Measurements from ENCODE around the gene ANKH.
"Not testable (repeated sequence)": the region's sequence is repeated elsewhere in the genome, so short reads cannot be mapped to it uniquely, and the experiment has no call there.

ANKH gene

DNA sequence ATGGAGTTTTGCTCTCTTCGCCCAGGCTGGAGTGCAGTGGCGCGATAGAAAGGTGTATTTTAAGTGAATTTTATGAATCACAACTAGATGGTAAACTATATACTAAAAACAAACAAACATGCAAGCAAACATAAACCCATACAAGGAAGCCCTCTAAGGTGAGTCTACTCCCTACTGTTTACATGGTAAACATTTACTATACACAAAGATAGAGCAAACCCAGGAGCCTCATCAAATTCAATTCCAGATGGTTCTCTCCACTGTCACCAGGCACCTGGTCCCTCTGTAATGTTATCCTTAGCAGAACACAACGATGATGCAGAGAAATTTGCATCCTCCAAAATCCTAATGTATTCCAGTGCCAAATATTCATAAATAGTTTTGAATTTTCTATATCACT is 17.9 kb downstream of the ANKH start:
- DNase-seq = no peak

DNA sequence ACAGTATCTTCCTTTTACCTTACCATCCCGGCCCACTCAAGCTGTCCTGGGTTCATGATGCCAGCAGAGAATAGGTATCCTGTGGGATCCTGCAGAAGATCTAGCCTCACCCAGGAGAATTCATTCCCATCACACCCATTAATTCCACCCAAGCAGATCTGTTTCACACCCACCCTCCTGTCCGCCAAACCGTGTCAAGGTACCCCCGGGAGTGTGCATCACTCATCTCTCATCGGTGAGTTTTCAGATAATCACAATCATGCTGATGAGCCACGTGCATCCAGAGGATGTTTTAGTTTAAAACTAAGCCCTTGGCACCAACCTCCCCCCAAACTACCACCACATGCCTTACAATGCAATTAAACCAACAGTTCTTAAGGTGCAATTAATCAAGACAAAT is 18.8 kb downstream of the ANKH start:
- no peak for DNase-seq

DNA sequence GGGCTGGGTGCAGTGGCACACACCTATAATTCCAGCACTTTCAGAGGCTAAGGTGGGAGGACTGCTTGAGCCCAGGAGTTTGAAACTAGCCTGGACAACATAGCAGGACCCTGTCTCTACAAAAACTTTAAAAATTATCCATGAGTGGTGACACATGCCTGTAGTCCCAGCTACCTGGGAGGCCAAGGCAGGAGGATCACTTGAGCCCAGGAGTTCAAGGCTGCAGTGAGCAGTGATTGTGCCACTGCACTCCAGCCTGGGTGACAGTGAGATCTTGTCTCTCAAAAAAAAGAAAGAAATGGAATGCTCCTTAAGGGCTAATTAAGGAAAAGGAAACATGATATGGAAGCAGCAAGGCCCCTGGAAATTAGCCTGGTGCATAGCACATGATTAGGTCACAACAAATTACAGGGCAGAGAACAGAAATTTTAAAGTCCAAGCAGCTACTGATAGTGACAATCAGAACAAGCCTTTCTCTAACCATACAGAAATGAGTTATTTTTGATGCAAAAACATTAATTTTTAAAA is 19.5 kb downstream of the ANKH start:
- no peak for DNase-seq

DNA sequence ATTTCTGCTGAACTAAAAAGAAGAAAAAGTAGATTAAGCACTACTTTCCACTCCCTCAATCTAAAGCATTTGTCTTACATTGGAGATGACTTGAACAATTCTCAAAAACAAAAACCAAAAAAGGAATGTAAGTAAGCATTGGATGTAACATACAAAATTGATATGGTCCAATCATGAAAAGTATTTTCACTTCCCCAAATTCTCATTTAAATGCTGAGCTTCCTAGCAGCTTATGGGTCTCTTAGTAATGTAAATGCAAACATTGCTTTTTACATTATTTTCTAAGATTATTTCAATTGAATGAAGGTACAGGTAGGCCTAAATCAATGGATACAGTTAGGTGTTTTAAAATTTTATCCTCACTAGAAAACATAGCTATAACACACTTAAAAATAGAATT is 20.0 kb downstream of the ANKH start:
- DNase-seq = no peak

DNA sequence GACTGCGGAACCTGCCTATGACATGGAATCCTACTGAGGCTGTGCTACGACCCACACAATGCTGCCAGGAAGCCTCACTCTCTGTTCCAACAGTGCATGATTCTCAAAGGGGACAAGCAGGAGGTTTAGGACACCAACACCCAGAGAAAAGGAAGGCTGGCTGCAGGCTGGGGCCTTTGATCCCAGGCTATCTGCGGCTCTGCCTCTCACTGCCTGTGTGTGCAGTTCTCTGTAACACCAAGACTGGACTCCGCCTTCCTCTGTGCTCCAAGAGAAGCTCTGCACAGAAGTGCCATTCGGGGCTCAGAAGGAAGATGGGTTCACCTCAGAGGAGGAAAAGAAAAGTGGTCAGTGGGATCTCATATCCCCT is 20.5 kb downstream of the ANKH start:
- DNase-seq = no peak

DNA sequence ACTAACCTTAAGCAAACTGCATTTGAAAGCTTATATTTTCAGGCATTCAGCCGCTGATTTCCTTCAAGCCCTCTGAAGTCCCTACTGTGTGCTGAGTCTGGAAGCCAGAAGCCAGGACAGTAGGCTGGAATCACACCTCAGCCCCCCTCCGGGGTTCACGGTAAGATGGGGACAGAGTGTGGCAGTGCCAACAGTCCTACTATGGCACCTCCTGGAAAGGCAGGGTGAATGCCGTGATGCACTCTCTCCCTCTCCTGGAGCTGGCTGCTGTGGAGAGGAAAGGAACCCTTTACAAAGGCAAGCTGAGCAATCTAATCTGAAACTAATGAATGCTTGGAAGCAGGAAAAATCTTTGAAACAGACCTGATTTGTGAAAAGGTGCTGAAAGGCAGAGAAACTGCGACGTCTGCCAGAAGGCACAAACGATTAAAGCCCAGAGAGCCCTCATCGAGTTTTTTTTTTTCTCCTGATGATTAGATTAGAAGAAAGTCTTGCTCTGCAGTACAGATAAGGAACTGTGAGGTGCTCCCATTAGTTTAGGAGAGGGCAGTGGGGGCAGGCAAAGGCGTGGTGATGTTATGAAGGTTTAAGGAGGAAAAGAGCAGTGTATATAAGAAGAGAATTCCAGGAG is 21.0 kb downstream of the ANKH start:
- DNase-seq = no peak

DNA sequence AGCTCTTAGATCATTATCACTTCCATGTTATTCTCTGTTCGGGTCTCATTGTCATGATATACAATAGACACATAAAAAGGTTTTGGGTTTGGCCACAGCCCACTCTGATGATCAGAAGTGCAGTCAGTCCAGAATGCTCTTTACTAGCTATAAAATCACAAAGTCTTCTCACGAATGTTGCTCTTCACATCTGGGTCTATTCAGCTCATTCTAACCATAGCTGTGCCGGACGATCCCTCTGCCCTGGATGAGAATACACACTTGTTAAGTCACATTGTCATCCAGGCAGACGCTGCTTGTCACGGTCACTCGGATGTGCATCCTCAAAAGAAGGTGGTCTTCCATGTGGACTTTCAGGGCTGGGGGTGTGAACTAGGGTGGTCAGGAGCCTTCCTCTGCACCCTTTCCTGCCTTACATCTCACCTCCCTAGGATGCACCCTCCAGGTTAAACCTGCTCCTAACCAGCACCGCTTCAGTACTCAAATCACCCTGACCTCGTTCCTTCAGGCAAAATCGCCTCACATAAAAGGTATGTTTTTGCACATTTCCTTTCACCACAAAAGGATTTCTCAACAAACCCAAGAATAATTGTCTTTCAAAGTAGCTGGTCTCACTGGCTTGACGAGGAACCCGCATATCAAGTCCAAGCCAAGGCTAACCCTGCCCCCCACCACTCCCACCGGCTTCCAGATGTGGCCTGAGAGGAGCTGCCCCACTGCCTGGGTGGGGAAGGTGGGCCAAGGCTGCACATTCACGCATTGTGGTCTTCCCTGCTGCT is 21.9 kb downstream of the ANKH start:
- no peak for DNase-seq

DNA sequence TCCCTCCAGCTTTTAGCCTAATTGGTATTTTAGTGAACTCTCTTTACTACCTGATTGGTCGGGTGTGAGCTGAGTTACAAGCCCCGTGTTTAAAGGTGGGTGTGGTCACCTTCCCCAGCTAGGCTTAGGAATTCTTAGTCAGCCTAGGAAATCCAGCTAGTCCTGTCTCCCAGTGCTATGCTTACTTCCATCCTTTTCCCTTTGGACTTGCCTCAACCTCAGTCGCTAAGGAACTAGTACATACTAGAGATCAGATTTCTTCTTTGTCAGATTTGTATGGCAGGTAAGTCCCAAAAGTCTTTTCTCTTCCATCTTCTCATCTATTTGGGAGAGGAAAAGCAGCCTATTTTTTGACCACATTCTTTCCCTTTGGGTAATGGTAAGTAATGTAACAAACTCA is 22.6 kb downstream of the ANKH start:
- DNase-seq = not testable (repeated sequence)

DNA sequence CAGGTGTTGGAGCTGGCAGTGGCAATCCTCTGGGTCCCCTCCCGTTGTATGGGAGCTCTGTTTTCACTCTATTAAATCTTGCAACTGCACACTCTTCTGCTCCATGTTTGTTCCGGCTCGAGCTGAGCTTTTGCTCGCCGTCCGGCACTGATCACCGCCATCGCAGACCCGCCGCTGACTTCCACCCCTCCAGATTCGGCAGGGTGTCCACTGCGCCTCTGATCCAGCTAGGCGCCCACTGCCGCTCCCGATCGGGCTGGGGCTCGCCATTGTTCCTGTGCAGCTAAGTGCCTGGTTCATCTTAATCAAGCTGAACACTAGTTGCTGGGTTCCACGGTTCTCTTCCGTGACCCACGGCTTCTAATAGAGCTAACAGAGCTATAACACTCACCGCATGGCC is 23.2 kb downstream of the ANKH start:
- no peak for DNase-seq

DNA sequence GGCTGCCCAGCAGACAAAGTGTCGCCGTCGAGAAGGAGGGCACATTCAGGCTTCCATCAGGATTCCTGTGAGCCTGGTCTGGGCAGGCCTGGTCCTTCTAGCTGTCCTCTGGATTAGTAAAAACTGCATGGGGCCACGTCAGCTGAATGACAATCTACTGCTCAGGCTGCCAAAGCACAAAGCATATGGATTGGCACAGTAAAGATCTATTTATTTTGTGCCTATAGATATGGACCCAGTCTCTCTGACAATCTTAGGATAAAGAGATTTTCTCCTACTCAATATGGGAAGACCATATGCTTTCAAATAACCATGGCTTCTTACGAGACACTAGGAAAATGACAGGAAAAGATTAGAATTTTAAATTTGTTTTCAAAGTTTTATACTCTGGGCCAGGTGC is 24.1 kb downstream of the ANKH start:
- no peak for DNase-seq

DNA sequence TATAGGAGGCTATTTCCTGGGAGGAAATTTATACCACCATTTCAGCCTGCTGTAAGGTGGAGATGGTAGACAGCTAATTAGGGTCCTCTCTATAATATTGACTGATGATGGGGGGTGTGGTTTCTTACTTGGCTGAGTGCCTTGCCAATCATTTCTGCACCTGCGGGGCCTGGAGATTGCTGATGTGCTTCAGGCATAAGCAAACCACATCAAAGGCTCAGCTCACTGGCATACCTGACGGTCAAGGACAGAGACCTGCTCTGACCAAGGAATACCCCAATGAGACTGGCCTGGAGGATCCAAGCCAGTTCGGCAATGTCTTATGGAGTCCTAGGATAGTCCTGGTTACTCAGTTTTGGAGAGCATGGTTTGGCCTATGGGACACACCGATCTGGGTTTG is 29.5 kb downstream of the ANKH start:
- DNase-seq = no peak

DNA sequence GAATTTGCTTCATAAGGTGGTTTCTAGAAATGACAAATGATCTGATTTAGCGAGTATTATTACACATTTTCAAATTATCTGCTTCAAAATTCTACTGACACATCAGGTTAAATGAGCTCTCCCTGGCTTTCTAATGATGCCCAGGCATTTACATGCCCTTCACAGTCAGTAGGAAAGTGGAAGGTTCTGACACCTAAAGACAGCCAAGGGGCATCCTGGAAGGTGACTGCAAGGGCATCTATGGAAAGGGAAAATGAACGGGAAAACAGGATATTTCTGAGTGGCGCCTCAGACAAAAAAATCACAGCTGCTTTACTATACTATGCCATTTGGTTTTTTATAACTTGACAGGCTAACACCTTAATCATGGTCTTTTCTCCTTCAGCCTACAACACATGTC is 31.0 kb downstream of the ANKH start:
- no peak for DNase-seq

DNA sequence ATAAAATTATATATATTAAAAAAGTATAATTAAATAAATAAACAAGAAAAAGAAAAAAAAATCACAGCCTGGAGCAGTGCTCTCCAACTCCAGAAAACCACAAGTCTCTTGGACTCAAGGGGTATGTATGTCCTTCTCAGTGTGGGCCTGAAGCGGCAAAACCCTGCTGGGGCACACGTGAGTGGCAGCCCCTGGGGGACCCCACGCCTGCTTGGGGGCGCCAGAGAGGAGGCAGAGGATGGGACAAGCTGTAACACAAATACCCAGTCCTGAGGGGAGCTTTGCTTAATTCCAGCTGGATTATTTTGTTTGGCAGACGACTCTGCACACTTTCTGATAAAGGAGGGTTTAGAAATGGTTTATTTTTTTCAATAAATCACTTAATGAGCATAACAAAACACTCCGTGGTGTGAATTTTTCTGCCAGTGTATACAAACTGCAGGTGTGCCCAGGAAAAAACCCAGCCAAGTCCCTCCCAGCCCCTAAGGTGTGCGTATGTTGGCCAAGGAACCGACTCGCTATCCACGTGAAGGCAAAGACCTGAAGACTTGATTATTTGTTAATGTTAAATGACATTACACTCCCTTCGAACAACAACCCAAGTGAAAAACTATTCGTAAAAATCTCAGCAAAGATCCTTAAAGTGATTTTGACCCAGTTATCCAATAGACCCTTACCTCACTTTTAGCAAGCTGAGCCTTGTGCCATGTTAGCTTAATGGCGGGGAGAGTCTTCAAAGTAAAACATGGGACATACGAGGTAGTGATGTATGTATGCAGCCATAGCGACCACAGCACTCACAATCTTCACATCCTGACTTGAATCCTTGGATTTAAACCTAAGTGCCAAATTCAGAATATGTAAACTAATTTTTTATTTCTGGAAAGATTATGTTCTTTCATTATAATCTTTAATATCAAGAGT is 32.9 kb downstream of the ANKH start:
- no peak for DNase-seq

DNA sequence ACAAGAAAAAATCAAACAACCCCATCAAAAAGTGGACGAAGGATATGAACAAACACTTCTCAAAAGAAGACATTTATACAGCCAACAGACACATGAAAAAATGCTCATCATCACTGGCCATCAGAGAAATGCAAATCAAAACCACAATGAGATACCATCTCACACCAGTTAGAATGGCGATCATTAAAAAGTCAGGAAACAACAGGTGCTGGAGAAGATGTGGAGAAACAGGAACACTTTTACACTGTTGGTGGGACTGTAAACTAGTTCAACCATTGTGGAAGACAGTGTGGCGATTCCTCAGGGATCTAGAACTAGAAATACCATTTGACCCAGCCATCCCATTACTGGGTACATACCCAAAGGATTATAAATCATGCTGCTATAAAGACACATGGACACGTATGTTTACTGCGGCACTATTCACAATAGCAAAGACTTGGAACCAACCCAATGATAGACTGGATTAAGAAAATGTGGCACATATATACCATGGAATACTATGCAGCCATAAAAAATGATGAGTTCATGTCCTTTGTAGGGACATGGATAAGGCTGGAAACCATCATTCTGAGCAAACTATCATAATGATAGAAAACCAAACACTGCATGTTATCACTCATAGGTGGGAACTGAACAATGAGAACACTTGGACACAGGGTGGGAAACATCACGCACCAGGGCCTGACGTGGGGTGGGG is 34.0 kb downstream of the ANKH start:
- DNase-seq = not testable (repeated sequence)

DNA sequence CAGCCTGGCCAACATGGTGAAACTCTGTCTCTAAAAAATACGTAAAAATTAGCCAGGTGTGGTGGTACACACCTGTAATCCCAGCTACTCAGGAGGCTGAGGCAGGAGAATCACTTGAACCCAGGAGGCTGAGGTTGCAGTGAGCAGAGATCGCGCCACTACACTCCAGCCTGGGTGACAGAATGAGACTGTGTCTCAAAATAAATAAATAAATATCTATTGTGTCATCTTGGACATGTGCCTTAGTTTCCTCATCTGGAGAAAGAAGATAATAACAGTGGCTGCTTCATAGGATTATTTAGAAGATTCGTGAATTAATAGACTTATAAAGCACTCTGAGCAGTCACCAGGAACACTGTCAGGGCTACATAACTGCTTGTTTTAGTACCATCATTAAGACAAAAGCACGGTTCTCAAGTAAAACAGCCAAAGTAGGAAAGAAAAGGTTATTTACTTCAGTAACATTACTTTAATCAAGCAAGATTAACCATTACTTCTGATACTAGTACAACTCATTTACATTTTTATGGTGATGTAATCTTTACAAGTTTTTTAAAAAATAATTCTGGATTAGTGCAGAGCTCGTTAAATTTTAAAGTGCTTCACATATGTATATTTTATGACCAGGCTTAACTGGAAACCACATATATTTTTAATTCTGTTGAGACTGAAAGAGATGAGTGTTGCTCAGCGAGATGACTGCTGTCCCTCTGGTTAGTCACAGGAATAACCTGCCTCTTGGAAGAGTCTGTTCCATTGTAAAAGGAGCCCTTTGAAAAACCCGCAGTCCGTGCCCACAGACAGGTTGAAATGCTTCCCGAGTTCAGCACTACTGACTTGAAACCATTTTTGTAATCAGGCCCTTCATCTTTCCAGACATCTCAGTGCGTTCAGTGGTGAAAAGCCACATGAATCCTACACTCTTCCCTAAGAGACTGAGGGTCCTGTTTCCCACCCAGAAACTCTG is 36.7 kb downstream of the ANKH start:
- no peak for DNase-seq

DNA sequence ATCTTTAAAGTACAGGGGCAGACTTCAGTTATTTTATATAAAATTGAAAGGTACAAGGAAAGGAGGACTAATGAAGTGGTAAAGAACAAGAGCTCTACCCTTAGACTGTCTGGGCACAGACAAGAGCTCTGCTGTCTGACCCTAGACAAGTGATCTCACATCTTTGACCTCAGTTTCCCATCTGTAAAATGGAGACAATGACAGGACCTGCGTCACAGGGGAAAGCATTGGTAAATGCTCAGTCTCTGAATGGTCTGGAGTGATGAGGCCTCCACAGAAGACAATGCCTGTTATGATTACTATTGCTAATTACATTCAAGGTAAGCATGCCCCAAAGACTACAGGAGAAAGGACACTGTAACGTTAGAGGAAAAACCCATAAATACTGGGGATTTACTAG is 37.5 kb downstream of the ANKH start:
- no peak for DNase-seq

DNA sequence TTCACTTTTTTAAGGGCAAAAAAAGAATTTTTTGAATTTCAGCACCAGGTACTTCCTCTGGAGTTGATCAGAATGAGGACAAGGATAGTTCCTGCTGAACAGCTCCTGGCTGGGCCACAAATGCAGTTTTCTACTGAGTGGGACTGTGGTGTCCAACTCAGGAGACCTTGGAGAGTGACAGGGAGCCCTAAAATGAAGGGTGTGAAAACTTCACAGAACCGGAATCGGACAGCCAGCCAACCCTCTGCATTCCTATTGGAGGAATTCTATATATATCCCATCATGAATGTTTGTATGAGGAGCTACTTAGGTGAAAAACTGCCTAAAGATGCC is 40.6 kb downstream of the ANKH start:
- DNase-seq = no peak

DNA sequence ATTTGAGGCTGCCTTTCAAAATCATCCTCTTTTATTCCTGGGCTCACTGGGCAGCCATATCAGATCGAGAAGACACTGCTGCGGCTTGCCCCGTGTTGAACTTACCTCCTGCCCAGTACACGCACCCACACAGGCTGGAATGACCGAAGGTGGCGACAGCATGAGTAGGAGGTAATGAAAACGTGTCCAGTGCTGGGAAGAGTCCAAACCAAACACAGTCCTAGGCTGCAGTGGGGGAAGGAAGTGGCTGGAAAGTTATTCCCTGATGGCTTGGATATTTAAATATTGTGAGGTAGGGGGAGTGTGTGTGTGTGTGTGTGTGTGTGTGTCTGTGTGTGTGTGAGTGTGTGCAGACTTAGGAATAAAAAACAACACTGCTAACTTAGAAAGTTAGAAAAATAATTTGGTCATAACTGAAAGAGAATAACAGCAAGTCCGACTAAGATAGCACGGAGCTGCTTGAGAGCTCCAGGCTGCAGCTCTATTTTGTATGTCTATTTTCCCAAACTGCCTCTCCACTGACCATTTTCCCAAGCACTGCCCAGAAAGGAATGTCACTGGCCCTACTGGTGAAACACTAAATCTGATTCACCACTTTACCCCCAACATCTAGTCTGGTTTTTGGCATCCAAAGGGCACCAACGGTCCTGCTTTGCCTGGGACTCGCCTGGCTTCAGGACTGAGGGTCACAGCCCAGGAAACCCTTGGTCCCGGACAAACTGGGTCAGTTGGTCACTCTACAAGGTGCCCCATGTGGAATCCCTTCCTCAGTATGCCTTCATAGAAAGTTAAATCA is 41.2 kb downstream of the ANKH start:
- DNase-seq = no peak

DNA sequence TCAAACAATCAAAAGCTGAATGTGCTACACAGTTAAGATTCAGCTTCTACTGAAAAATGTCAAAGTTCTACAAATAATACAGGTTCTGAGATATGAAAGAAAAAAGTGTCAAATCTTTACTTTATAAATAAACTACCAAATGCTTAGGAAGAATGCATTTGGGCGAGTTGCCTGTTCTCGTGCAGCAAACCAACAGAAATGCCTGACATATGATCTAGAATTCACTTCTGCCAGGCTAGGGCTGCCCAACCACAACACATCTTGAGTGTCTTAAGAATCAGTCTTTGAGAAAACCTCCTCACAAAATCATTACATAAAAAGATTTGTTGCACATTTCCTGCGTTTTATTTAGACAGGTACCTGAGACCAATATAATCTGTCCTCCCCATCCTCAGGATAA is 42.2 kb downstream of the ANKH start:
- DNase-seq = no peak

DNA sequence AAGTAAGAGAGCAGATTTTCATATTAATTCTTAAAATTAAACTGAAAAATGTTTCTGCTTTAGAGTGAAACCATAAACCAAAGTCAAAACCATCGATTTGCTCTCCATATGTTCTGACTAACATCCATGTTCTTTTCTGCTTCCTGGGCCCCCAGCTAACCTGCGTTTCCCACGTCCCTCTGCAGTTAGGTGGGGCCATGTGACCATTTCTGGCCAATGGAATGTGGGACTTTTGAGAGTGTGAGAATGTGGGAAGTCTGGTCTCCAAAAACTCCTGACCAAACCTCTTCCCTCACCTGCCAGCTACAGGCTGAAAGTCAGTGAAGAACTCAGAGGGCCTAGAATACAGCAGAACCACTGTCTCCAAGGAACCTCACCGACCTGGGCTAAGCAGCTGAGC is 44.9 kb downstream of the ANKH start:
- no peak for DNase-seq

DNA sequence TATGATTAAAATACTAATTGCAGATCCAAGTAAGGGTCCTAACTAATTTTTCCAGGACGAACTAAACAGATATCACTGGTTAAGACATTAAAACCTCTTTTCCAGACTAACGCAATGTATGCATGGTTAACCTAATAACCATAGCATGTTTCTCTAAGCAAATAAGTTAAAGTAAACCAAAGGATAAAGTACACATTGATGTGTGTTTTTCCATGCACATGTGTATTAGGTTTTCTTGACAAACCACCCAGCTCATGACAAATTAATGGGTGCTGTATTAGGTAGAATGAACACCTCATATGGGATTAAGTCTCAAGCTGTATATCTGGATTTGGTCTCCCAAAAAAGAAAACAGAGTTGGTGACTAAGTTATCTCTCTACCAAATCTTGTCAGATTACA is 45.6 kb downstream of the ANKH start:
- no peak for DNase-seq
